Panc1 (cell line): Measurements from ENCODE around the gene DDX24.

ENCODE experiments used
- POLR2AphosphoS5 ChIP-seq: IDR thresholded peaks from 2 replicates; pipeline ENCODE4 v1.6.1; 2012; ENCODE audit warnings: mild to moderate bottlenecking, low read depth, low read length, moderate library complexity
- SIN3A ChIP-seq: IDR thresholded peaks from 2 replicates; pipeline ENCODE4 v1.6.1; 2012; ENCODE audit warnings: low read depth, mild to moderate bottlenecking, low read length, moderate library complexity, borderline replicate concordance; ENCODE audit not compliant: insufficient read depth
- TCF7L2 ChIP-seq: IDR thresholded peaks from 2 replicates; pipeline ENCODE4 v1.6.1; 2011; ENCODE audit warnings: mild to moderate bottlenecking, low read depth, low read length, inconsistent platforms
- TF ChIP-seq, protein P1 (sequence below): fragments of 450-650 bp; IDR thresholded peaks from 2 replicates; pipeline ENCODE4 v1.5.1; 2017; ENCODE audit warnings: mild to moderate bottlenecking

DNA sequence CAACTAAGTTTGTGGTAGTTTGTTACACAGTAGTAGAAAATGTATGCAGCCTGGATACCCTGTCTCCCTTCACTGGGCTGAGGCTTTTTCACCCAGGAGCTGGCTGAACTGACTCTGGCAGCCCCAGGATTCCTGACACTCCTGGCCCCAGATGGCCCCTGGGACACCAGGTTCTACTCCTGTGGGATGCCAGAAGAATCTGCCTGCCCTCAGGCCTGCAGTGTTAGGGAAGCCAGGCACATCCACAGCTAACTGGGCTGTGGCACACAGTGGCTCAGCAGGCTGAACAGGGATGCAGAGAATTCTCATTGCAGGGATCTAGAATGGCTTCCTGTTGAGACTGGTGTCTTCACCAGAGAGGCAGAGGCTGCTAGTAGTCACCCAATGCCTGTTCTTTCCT, 38.1 kb upstream of the DDX24 start:
- TF ChIP-seq, protein P1, sequence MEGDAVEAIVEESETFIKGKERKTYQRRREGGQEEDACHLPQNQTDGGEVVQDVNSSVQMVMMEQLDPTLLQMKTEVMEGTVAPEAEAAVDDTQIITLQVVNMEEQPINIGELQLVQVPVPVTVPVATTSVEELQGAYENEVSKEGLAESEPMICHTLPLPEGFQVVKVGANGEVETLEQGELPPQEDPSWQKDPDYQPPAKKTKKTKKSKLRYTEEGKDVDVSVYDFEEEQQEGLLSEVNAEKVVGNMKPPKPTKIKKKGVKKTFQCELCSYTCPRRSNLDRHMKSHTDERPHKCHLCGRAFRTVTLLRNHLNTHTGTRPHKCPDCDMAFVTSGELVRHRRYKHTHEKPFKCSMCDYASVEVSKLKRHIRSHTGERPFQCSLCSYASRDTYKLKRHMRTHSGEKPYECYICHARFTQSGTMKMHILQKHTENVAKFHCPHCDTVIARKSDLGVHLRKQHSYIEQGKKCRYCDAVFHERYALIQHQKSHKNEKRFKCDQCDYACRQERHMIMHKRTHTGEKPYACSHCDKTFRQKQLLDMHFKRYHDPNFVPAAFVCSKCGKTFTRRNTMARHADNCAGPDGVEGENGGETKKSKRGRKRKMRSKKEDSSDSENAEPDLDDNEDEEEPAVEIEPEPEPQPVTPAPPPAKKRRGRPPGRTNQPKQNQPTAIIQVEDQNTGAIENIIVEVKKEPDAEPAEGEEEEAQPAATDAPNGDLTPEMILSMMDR: no peak
- TF ChIP-seq POLR2AphosphoS5 (no peak), TCF7L2 (no peak), SIN3A (no peak)
